NAMALWA (cell line): ENCODE measurements around the gene RPTOR.
"Not testable (repeated sequence)": the region's sequence is repeated elsewhere in the genome, so short reads cannot be mapped to it uniquely, and the experiment has no call there.

Experiments
- DNase-seq: peaks from one replicate; pipeline ENCODE4 v3.0.0-alpha.2; 2015; ENCODE audit warnings: low spot score

The RPTOR gene

GRCh38 chr17:80513201-80513600, 31.4 kb upstream of the RPTOR start:
- DNase-seq: no peak

GRCh38 chr17:80513892-80514291, 30.7 kb upstream of the RPTOR start:
- no peak for DNase-seq

- no peak for DNase-seq
These were observed 28.3 kb upstream of the RPTOR start for GRCh38 chr17:80516171-80516932.

- DNase-seq: no peak
These were observed 27.0 kb upstream of the RPTOR start for GRCh38 chr17:80517641-80518040.

GRCh38 chr17:80518392-80518791, 26.2 kb upstream of the RPTOR start:
- DNase-seq: no peak

GRCh38 chr17:80519091-80519781, 25.4 kb upstream of the RPTOR start:
- no peak for DNase-seq

DNA sequence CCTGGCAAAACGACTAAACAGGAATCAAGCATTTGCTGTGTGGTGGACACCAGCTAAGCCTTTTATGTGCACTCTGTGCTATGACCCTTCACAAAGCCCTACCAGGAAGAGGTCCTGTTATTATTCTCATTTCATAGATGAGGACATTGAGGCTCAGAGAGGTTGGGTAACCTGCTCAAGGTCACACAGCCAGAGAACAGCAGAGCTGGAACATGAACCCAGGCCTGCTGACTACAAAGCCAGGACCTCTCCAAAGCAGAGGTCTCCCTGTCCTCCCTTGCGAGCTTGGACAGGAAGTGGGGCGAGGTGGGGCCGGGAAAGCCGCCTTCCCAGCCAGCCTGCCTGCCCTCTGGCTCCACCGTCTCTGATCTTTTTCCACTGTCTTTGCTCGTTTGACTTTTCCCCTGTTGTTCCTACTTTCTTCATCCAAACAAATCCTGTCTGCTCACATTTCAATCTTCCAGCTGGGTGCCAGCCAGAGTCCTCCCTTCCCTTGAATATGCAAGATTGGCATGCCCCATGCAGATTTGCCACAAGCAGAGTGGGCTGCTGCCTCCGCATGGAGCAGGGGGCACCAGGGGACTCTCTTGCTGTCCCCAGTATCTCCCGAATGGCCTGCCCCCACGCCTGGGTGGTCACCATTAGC, 23.7 kb upstream of the RPTOR start:
- no peak for DNase-seq

DNA sequence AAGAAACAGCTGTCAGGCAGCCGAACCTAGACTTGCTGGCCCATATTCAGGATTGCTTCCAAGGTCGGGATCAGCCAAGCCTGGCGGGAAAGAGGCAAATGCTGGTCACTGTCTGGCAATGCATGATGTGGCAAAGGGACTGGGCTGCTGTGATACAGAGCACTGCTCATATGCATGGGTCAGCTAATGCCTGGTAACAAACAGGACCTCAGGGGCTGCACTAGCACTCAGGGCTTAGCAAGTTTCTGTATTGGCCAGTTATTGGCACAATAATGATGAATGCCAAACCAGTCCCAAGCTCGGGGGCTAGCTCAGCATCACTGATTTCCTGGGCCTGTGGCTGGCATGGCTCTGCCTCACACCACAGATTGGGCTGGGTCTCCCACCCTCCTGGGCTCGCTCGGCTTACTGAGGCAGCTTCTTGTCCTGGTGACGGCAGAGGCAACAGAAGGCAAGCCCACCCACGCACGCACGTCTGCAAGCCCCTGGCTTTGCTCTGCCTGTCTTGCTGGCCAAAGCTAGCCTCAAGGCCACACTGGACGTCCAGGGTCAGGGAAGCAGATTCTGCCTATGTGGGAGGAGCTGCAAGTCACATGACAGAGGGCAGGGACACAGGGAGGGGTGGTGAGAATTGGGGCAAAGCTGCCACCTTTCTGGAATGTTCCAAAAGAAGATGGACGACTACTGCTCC, 21.4 kb upstream of the RPTOR start:
- no peak for DNase-seq

DNA sequence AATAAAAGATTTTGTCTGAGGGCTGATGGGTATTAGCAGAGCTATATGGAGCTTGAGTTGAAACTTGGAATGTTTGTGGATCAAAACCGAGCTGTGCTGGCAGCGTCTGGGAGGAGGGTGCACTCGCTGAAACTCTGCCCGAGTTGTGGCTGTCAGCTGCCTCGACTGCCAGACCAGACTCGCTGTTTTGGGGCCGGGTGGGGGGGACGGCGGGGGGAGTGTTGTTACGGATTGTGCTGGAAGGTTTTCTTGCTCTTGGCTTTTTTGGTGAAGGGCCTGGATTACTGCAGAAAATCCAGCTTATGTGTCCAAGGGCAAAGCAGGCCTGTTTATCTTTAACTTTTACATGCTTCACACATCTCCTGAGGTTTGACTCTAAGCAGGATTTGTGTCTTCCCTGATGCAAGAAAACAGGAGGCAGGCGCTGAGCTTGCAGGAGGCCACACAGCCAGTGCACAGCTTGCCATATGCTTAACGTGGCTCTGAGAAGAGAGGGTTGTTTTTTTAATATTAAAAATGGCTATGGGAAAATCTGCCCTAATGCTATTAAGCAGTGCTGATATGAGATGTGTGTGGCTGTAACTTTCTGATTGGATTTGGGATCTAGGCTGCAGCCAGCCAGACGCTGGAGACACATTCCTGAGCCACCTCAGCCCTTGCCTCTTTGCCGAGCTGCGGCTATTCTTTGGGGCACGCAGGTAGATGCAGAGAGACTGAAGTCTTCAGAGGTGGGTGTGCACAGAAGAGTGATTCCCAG, 20.5 kb upstream of the RPTOR start:
- no peak for DNase-seq

- no peak for DNase-seq
These were observed 18.3 kb upstream of the RPTOR start for GRCh38 chr17:80526116-80526910.

- DNase-seq: no peak
These were observed 17.5 kb upstream of the RPTOR start for GRCh38 chr17:80527016-80527645.

- no peak for DNase-seq
These were observed 16.1 kb upstream of the RPTOR start for GRCh38 chr17:80528536-80528935.

GRCh38 chr17:80529104-80529903, 15.3 kb upstream of the RPTOR start:
- DNase-seq: no peak

GRCh38 chr17:80529904-80530292, 14.7 kb upstream of the RPTOR start:
- no peak for DNase-seq

- DNase-seq: no peak
These were observed 13.2 kb upstream of the RPTOR start for GRCh38 chr17:80531400-80531799.

- DNase-seq: not testable (repeated sequence)
These were observed 7.3 kb upstream of the RPTOR start for GRCh38 chr17:80537386-80537785.

GRCh38 chr17:80538484-80538883, 6.2 kb upstream of the RPTOR start:
- no peak for DNase-seq

DNA sequence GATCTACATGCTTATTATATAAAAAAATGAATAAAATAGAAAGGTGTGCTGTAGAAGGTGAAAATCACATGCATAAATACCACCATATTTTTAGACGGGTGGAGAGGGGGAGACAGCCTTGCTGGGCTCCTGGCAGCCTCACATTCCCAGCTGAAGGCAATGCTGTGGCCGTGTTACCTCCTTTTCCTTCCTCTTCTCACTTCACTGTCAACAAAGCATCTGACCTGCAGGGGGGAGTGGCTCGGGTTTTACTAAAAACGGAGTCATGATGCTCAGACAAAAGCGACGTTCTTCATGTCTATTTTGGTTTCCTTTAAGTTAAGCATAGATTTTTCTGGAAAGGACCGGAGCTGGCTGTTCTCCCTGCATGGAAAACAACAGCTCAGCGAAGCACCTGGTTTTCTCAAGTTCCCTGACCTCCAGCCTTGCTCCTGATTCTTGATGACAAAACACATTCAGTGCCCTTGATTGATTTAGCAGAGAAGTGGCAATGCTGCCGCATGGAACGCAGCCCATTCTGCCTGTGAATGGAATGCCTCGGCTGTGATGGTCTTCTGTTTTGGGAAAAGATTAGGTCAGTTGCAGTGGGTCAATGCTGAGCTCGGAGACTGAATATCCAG, 5.5 kb upstream of the RPTOR start:
- DNase-seq: peak; percentile 63

DNA sequence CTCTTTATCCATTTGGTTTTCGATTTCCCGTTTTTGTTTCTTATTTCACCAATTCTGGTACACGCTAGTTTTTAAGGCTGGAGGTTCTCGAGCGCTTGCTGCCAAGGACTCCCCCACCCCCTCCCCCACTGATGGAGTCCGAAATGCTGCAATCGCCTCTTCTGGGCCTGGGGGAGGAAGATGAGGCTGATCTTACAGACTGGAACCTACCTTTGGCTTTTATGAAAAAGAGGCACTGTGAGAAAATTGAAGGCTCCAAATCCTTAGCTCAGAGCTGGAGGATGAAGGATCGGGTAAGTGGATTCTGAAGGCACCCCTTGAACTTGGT, 825 bp downstream of the RPTOR start:
- peak; percentile 28 for DNase-seq
